Activated naive CD8-positive, alpha-beta T cell treated with anti-CD3 and anti-CD28 coated beads, Interleukin-2, amount 50 U/mL, for 16 hours (primary cell): Measurements from ENCODE around the gene NOC4L.

Experiments used
- DNase-seq: peaks from one replicate; pipeline ENCODE4 v3.0.0-alpha.2; 2020; ENCODE audit warnings: low read depth, low spot score

Gene NOC4L

GRCh38 chr12:132156573-132157325 lies 12.5 kb downstream of the NOC4L start:
- no peak for DNase-seq

DNA sequence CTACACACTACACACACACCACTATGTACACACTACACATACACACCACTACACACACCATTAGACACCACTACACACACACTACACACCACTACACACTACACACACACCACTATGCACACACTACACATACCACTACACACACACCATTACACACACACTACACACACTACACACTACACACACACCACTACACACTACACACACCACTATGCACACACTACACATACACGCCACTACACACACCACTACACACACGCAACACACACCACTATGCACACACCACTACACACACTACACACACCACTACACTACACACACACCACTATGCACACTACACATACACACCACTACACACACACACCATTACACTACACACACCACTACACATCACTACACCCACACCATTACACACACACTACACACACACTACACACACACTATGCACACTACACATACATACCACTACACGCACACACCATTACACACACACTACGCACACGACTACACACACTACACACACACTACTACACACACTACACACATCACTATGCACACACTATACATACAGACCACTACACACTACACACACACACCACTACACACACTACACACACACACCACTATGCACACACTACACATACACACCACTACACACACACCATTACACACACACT lies 13.6 kb downstream of the NOC4L start:
- DNase-seq = no peak

DNA sequence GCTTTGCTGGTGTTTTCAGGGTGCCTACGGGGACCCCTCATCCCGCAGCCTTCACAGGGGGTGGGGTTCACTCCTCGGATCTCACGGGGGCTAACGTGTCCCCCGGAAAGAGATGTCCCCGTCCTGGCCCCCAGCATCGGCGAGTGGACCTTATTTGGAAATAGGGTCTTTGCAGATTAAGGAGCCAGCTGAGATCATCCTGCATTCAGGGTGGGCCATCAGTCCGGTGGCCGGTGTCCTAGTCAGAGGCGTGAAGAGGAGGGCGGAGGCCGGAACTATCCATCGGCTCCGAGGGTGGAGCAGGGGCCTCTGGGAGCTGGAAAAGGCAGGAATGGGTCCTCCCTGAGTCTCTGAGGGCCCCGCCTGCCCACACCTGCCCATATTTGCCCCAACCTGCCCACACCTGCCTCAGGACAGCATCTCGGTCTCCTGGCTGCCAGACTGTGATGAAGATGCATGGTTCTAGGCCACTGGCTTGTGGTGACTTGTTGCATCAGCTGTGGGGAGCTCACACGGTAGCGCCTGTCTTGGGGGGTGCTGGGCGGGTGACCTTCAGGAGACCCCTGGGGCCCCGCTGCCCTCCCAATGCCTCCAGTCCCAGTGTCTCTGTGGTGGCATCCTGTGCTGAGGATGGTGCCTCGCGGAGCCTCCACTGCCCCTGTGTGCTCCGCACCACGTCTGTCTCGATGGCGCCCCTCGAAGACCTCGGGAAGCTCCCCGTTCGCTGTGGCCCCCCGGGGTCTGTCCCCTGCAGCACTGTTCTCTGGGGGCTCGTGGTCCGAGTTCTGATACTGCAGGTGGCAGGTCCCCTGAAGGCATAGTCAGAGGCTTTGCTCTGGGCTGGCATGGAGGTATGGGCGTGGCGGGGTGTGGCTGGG lies 14.7 kb downstream of the NOC4L start:
- no peak for DNase-seq

GRCh38 chr12:132159555-132160003 lies 15.3 kb downstream of the NOC4L start:
- DNase-seq = no peak

- no peak for DNase-seq
Observed at GRCh38 chr12:132160016-132160415, 15.8 kb downstream of the NOC4L start.

DNA sequence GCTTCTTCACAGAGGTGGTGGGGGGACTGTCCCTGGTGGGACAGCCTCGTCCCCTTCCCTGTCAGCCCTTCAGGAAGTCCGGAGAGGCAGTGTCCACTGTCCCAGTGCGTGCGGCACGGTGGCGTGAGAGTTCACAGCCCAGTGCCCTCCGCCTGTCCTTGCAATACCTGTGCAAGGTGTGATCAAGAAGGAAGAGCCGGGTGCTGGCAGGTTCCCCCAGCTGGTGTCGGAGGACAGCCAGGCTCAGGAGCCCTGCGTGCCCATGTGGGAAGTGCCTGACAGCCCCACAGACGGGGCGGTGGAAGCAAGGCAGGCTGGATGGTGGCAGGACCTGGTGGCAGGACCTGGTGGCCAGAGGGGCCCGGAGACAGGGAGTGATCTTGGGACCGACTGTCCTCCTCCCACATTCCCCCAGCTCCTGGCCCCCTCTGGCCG lies 16.4 kb downstream of the NOC4L start:
- DNase-seq = no peak

DNA sequence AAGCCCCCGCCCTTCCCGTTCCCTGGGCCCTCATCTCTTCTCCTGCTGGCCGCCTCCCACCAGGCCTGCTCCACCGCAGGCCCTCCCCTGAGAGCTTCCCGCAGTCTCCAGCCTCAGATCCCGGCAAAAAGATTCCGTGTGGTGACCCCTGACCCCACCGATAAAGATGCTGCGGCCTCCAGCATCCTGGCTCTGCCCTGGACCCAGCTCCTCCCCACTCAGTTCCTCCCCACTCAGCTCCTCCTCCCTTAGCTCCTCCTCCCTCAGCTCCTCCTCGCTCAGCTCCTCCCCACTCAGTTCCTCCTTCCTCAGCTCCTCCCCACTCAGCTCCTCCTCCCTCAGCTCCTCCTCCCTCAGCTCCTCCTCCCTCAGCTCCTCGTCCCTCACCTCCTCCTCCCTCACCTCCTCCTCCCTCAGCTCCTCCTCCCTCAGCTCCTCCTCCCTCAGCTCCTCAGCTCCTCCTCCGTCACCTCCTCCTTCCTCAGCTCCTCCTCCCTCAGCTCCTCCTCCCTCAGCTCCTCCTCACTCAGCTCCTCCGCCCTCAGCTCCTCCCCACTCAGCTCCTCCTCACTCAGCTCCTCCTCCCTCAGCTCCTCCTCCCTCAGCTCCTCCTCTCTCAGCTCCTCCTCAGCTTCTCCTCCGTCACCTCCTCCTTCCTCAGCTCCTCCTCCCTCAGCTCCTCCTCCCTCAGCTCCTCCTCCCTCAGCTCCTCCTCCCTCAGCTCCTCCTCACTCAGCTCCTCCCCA lies 17.0 kb downstream of the NOC4L start:
- no peak for DNase-seq

GRCh38 chr12:132161796-132162507 lies 17.7 kb downstream of the NOC4L start:
- DNase-seq = no peak

DNA sequence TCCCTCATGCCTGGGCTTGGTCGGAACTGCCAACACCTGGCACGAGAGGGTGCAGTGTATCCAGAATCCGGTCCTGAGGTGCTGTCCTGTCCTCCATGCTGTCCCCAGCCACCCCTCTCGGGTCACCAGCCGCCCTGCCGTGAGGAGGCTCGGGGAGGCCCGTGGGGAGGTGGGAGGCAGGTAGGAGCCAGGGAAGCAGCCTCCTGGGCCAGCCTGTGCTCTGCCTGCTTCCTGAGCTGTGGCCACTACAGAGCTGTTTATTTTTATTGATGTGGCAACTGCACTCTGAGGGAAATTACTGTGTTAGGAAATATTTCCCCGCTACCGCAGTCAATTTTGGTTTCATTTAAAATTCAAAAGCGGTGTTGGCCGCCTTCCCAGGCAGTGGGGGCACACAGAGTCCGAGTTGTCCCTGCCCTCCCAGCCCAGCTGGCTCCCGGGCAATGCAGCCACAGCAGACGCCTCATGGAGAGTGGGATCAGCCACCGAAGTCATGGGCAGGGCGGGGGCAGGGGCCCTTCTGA lies 18.3 kb downstream of the NOC4L start:
- DNase-seq = no peak

- DNase-seq = no peak
Observed at GRCh38 chr12:132163041-132163910, 19.0 kb downstream of the NOC4L start.

- DNase-seq = no peak
Observed at GRCh38 chr12:132163911-132164288, 19.6 kb downstream of the NOC4L start.

GRCh38 chr12:132164426-132164825 lies 20.2 kb downstream of the NOC4L start:
- DNase-seq = no peak

GRCh38 chr12:132165584-132165983 lies 21.3 kb downstream of the NOC4L start:
- DNase-seq = no peak

DNA sequence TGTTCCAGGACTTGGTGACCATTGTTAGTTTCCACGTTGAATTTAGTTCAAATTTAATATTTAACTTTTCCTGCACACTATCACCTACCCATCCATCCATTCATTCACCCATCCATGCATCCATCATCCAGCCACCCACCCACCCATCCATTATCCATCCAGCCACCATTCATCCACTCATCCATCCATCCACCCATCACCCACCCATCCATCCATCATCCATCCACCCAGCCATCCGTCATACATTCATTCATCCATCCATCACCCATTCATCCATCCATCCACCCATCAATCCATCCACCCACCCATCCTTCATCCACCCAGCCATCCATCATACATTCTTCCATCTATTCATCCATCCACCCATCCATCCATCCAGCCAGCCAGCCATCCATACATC lies 21.8 kb downstream of the NOC4L start:
- no peak for DNase-seq

DNA sequence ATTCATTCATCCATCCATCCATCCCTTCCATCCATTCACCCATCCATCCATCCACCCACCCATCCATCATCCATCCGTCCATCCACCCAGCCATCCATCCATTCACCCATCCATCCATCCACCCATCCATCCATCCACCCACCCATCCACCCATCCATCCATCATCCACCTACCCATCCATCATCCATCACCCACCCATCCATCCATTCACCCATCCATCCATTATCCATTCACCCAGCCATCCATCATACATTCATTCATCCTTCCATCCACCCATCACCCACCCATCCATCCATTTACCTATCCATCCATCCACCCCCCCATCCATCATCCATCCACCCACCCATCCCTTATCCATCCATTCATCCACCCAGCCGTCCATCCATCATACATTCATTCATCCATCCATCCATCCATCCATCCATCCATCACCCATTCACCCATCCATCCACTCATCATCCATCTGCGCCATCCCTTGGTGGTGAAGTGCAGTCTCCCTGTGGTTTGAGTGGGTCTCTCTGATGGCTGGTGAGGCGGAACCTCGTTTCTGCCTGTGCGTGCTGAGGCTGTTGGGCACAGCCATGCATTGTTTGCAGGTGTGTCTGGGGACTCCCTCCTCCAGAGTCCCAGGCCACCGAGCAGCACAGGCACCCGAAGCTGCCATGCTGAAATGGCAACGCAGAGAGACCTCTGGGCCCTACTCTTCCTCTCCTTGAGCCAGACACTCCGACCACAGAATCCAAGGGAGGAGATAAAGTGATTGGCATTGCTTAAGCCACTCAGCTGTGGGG lies 22.7 kb downstream of the NOC4L start:
- no peak for DNase-seq

DNA sequence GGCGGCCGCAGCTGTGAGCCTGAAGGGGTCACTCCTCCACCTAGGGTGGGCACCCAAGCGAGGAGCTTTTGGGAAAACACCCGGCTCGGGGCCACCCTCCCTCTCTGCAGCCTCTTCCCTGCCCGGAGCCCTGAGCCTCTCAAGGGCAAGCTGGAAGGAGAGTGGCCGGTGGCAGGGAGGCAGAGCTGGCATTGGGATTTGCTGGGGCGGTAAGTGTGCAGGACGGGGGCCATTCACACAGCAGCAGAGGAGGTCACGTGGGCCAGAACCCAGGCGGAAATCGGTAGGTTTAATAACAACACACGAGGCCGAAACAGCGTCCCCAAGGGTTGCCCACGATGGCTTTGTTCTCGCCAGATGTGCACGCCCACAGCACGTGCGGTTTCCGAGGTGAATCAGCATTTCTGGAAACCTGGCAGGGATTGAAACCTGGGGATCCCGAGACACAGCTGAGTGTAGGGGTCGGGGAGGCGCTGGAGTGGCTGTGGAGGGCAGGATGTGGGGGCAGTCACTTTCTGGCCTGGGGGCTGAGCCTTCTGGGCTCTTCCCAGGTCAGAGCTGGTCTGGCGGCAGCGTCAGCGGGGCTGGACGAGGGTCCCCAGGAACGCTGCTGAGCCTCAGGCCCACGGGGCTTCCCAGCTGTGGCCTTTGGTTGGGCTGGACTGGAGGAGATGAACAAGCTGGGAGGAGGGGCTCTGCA lies 23.5 kb downstream of the NOC4L start:
- DNase-seq = no peak

DNA sequence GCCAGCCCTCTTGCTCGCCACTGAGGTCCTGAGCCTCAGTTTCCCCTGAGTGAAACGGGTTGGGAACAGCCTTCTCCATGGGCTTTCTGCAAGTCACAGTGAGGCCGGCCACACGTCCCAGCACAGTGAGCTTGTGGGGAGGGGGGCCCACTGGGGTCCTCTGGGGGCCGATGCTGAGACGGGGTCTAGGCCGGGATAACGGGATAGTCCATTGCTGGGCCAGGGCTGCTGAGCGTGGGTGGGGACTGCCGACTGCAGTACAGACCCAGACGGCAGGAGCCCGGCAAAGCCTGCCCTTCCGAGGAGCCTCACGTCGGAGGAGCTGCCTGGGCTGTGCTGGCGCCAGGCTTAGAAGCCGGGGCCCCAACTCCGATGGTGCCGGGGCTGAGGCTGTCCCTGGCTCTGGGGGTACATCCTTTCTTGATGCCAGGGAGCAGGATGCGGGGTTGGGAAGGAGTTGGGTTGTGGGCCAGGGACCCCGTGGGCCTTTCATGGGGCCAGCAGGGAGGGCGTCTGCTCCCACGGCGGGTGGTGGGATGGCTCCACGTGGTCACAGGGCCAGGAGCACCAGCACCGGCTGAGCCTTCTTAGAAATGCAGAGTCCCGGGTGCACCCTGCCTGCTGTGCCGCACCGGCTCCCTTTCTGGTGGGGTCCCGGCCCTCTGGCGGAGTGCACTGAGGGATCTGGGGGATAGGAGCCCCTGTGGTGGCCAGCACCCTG lies 24.2 kb downstream of the NOC4L start:
- DNase-seq = no peak

DNA sequence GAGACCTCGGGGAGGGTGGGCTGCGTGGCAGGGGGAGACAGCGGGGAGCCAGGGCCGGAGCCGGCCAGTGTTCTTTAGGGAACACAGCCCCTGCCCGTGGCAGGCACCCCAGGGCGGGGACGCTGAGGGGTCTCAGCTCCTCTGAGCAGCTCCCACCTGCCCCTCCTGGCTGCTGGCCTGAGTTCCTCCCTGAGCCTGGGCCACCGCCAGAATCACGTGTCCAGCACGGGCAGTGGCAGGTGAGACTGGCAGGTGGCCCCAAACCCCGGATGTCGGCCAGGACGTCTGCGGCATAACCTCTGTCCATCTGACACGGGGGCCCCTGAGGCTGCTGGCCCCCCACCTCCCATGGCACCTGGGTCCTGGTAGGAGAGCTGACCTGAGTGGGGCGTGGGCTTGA lies 25.1 kb downstream of the NOC4L start:
- no peak for DNase-seq
